Mesendoderm (in vitro differentiated cells): ENCODE data around the gene TCF7L1.

Source experiments
- DNase-seq: peaks from one replicate; pipeline ENCODE4 v3.0.0; 2013
- H2AK5ac ChIP-seq: 2 replicates; pipeline ENCODE4 v1.6.1; 2013; ENCODE audit warnings: low read length, inconsistent platforms
- H2BK120ac ChIP-seq: 2 replicates; pipeline ENCODE4 v1.6.1; 2013; ENCODE audit warnings: low read depth, mild to moderate bottlenecking, low read length, moderate library complexity, mixed read lengths
- H2BK15ac ChIP-seq: replicated peaks from 2 replicates; pipeline ENCODE4 v1.6.1; 2013; ENCODE audit warnings: low read depth, mild to moderate bottlenecking, moderate library complexity
- H2BK5ac ChIP-seq: 2 replicates; pipeline ENCODE4 v1.6.1; 2013; ENCODE audit warnings: low read length, inconsistent platforms
- H3K18ac ChIP-seq: 2 replicates; pipeline ENCODE4 v1.6.1; 2013; ENCODE audit warnings: mild to moderate bottlenecking, low read length, mixed read lengths
- H3K23ac ChIP-seq: one replicate; pipeline ENCODE4 v1.6.1; 2013; ENCODE audit warnings: low read length
- H3K27ac ChIP-seq: 2 replicates; pipeline ENCODE4 v1.5.1; 2013; ENCODE audit warnings: low read depth, mild to moderate bottlenecking, inconsistent platforms, low read length, moderate library complexity
- H3K27me3 ChIP-seq: 2 replicates; pipeline ENCODE4 v1.6.1; 2013; ENCODE audit warnings: low read length, control low read depth, mild to moderate bottlenecking, inconsistent platforms; ENCODE audit not compliant: insufficient read depth, poor library complexity
- H3K36me3 ChIP-seq: 2 replicates; pipeline ENCODE4 v1.6.1; 2013; ENCODE audit warnings: low read length, inconsistent platforms; ENCODE audit not compliant: control insufficient read depth, insufficient read depth
- H3K4ac ChIP-seq: one replicate; pipeline ENCODE4 v1.6.1; 2013; ENCODE audit warnings: low read depth, mild to moderate bottlenecking, low read length, moderate library complexity
- H3K4me1 ChIP-seq: 2 replicates; pipeline ENCODE4 v1.6.1; 2013; ENCODE audit warnings: low read depth, low read length, inconsistent platforms; ENCODE audit not compliant: control insufficient read depth
- H3K4me2 ChIP-seq: 2 replicates; pipeline ENCODE4 v1.6.1; 2013; ENCODE audit warnings: low read length
- H3K4me3 ChIP-seq: 2 replicates; pipeline ENCODE4 v1.5.1; 2013; ENCODE audit warnings: mild to moderate bottlenecking, low read length
- H3K56ac ChIP-seq: one replicate; pipeline ENCODE4 v1.6.1; 2013; ENCODE audit warnings: low read length
- H3K79me1 ChIP-seq: 2 replicates; pipeline ENCODE4 v1.6.1; 2013; ENCODE audit warnings: low read length, inconsistent platforms
- H3K79me2 ChIP-seq: 2 replicates; pipeline ENCODE4 v1.6.1; 2013; ENCODE audit warnings: mild to moderate bottlenecking, low read length; ENCODE audit not compliant: control insufficient read depth, insufficient read depth
- H3K9ac ChIP-seq: 2 replicates; pipeline ENCODE4 v1.6.1; 2013; ENCODE audit warnings: low read length, inconsistent platforms
- H4K5ac ChIP-seq: one replicate; pipeline ENCODE4 v1.6.1; 2013; ENCODE audit warnings: low read length
- H4K8ac ChIP-seq: one replicate; pipeline ENCODE4 v1.6.1; 2013; ENCODE audit warnings: low read depth, mild to moderate bottlenecking, control low read depth, low read length, moderate library complexity
- WGBS: extraction: QIAGEN DNeasy Blood & Tissue Kit; methylation state at CpG from one replicate; pipeline ENCODE4 v1.1.7; 2013; ENCODE audit warnings: low lambda C conversion rate, missing lambda C conversion rate; ENCODE audit not compliant: insufficient coverage; ENCODE audit errors: extremely low coverage; 5-methylcytosine and 5-hydroxymethylcytosine counted together

The TCF7L1 gene

GRCh38 chr2:85251070-85251616 is 118.0 kb downstream of the TCF7L1 start:
- H3K27ac ChIP-seq = no peak overlapping the region
- no peak overlapping the region for H3K9ac ChIP-seq
- DNase-seq = no peak
- no CpG with 5 or more reads among the region's 3 CpGs for WGBS
- no peak overlapping the region for H3K23ac ChIP-seq
- H3K79me1 ChIP-seq = no peaks in the 10 kb centered on the region
- H3K18ac ChIP-seq = no peak overlapping the region
- H3K4ac ChIP-seq = no peak overlapping the region
- peaks cover 19% of the 10 kb centered on the region for H3K4me1 ChIP-seq
- H3K56ac ChIP-seq = no peak overlapping the region
- no peak overlapping the region for H2BK5ac ChIP-seq
- no peak overlapping the region for H4K5ac ChIP-seq
- no peak overlapping the region for H2BK120ac ChIP-seq
- H3K4me3 ChIP-seq = no peak overlapping the region
- H3K27me3 ChIP-seq = no peaks in the 10 kb centered on the region
- H3K36me3 ChIP-seq = no peaks in the 10 kb centered on the region
- no peak overlapping the region for H2BK15ac ChIP-seq
- H4K8ac ChIP-seq = no peak overlapping the region
- H2AK5ac ChIP-seq = no peak overlapping the region
- H3K4me2 ChIP-seq = no peak overlapping the region
- H3K79me2 ChIP-seq = no peaks in the 10 kb centered on the region

GRCh38 chr2:85253890-85254289 is 120.7 kb downstream of the TCF7L1 start:
- no peaks in the 10 kb centered on the region for H3K79me2 ChIP-seq
- H3K4me3 ChIP-seq = no peak overlapping the region
- H3K36me3 ChIP-seq = no peaks in the 10 kb centered on the region
- no peak overlapping the region for H3K9ac ChIP-seq
- no peak overlapping the region for H3K4ac ChIP-seq
- DNase-seq = no peak
- no peak overlapping the region for H2BK120ac ChIP-seq
- no peak overlapping the region for H3K23ac ChIP-seq
- no peak overlapping the region for H2BK15ac ChIP-seq
- H3K56ac ChIP-seq = no peak overlapping the region
- no peak overlapping the region for H4K8ac ChIP-seq
- WGBS = no CpG with 5 or more reads among the region's 5 CpGs
- H3K4me1 ChIP-seq = peaks cover 27% of the 10 kb centered on the region
- no peaks in the 10 kb centered on the region for H3K27me3 ChIP-seq
- H2BK5ac ChIP-seq = no peak overlapping the region
- H3K27ac ChIP-seq = no peak overlapping the region
- H2AK5ac ChIP-seq = no peak overlapping the region
- no peaks in the 10 kb centered on the region for H3K79me1 ChIP-seq
- H4K5ac ChIP-seq = no peak overlapping the region
- H3K18ac ChIP-seq = no peak overlapping the region
- H3K4me2 ChIP-seq = no peak overlapping the region

GRCh38 chr2:85254540-85255300 is 121.5 kb downstream of the TCF7L1 start:
- H3K27ac ChIP-seq = peak overlapping the region; percentile 91
- H2BK120ac ChIP-seq = no peak overlapping the region
- H2BK5ac ChIP-seq = no peak overlapping the region
- peak; percentile 51 for DNase-seq
- no peaks in the 10 kb centered on the region for H3K36me3 ChIP-seq
- no peaks in the 10 kb centered on the region for H3K27me3 ChIP-seq
- H3K4me3 ChIP-seq = no peak overlapping the region
- H2AK5ac ChIP-seq = peak overlapping the region; percentile 66
- no peak overlapping the region for H2BK15ac ChIP-seq
- H3K9ac ChIP-seq = no peak overlapping the region
- H3K18ac ChIP-seq = no peak overlapping the region
- H3K4ac ChIP-seq = peak overlapping the region; percentile 44
- H3K79me2 ChIP-seq = no peaks in the 10 kb centered on the region
- peak overlapping the region; percentile 52 for H3K56ac ChIP-seq
- no CpG with 5 or more reads among the region's 11 CpGs for WGBS
- no peak overlapping the region for H3K4me2 ChIP-seq
- H3K79me1 ChIP-seq = no peaks in the 10 kb centered on the region
- no peak overlapping the region for H4K5ac ChIP-seq
- no peak overlapping the region for H4K8ac ChIP-seq
- no peak overlapping the region for H3K23ac ChIP-seq
- peaks cover 29% of the 10 kb centered on the region for H3K4me1 ChIP-seq

GRCh38 chr2:85255456-85255812 is 122.2 kb downstream of the TCF7L1 start:
- H3K79me1 ChIP-seq = no peaks in the 10 kb centered on the region
- no peaks in the 10 kb centered on the region for H3K27me3 ChIP-seq
- H2BK5ac ChIP-seq = peak overlapping the region; percentile 83
- H3K4me2 ChIP-seq = peak overlapping the region; percentile 4
- peak overlapping the region; percentile 83 for H3K56ac ChIP-seq
- no CpG with 5 or more reads among the region's 6 CpGs for WGBS
- H2BK15ac ChIP-seq = no peak overlapping the region
- H3K4me3 ChIP-seq = no peak overlapping the region
- peaks cover 33% of the 10 kb centered on the region for H3K4me1 ChIP-seq
- H3K27ac ChIP-seq = peak overlapping the region; percentile 91
- peak overlapping the region; percentile 66 for H3K4ac ChIP-seq
- no peak overlapping the region for H4K5ac ChIP-seq
- H3K9ac ChIP-seq = peak overlapping the region; percentile 43
- peak overlapping the region; percentile 10 for H3K18ac ChIP-seq
- no peak overlapping the region for H2BK120ac ChIP-seq
- H2AK5ac ChIP-seq = peak overlapping the region; percentile 89
- H3K79me2 ChIP-seq = no peaks in the 10 kb centered on the region
- no peaks in the 10 kb centered on the region for H3K36me3 ChIP-seq
- H4K8ac ChIP-seq = no peak overlapping the region
- DNase-seq = peak; percentile 73
- H3K23ac ChIP-seq = peak overlapping the region; percentile 48

- H3K9ac ChIP-seq = peak overlapping the region; percentile 57
- H3K23ac ChIP-seq = peak overlapping the region; percentile 48
- peak overlapping the region; percentile 91 for H3K27ac ChIP-seq
- H2BK15ac ChIP-seq = no peak overlapping the region
- H3K79me2 ChIP-seq = no peaks in the 10 kb centered on the region
- WGBS = no CpG with 5 or more reads among the region's 23 CpGs
- H3K4me3 ChIP-seq = no peak overlapping the region
- H2BK120ac ChIP-seq = no peak overlapping the region
- H3K4me2 ChIP-seq = peak overlapping the region; percentile 55
- no peaks in the 10 kb centered on the region for H3K79me1 ChIP-seq
- peak overlapping the region; percentile 89 for H2AK5ac ChIP-seq
- H3K36me3 ChIP-seq = no peaks in the 10 kb centered on the region
- H3K4me1 ChIP-seq = peaks cover 31% of the 10 kb centered on the region
- H3K27me3 ChIP-seq = no peaks in the 10 kb centered on the region
- H3K18ac ChIP-seq = peak overlapping the region; percentile 39
- H3K4ac ChIP-seq = peak overlapping the region; percentile 66
- DNase-seq = peak; percentile 97
- H2BK5ac ChIP-seq = peak overlapping the region; percentile 88
- peak overlapping the region; percentile 83 for H3K56ac ChIP-seq
- H4K5ac ChIP-seq = no peak overlapping the region
- no peak overlapping the region for H4K8ac ChIP-seq
Measured at GRCh38 chr2:85255813-85256594, 122.8 kb downstream of the TCF7L1 start.
